C4-2B (cell line): ENCODE measurements around the gene MIPEP.

Source experiments
- ZFX ChIP-seq: fragments of 450-650 bp; IDR thresholded peaks from 2 replicates; pipeline ENCODE4 v1.6.1; 2017
- TF ChIP-seq, protein P1 (sequence below): fragments of 450-650 bp; conservative IDR thresholded peaks from 2 replicates; pipeline ENCODE4 v1.5.1; 2017; ENCODE audit warnings: mild to moderate bottlenecking

DNA sequence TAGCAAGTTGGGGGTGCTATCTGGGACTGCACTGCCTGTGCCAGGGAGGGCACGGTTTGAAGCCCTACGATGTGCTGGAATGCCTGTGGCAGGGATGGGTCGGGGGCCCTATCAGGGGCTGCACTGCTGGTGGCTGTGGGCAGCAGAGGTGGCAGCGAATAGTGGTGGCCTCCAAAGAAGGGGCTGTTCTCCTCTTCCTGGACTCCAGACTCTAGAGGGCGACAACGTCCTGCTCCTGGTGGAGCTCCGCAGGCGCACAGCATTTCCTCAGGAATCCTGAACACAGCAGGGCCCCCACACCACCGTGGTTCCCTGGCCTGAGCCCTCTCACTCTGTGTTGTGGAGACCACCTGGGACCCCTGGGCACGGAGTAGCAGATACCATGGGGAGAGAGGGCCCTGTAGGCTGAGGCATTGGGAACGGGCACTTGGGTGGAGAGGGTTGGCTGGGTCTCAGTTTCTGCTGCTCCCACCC lies 173.4 kb downstream of the MIPEP start:
- TF ChIP-seq, protein P1, sequence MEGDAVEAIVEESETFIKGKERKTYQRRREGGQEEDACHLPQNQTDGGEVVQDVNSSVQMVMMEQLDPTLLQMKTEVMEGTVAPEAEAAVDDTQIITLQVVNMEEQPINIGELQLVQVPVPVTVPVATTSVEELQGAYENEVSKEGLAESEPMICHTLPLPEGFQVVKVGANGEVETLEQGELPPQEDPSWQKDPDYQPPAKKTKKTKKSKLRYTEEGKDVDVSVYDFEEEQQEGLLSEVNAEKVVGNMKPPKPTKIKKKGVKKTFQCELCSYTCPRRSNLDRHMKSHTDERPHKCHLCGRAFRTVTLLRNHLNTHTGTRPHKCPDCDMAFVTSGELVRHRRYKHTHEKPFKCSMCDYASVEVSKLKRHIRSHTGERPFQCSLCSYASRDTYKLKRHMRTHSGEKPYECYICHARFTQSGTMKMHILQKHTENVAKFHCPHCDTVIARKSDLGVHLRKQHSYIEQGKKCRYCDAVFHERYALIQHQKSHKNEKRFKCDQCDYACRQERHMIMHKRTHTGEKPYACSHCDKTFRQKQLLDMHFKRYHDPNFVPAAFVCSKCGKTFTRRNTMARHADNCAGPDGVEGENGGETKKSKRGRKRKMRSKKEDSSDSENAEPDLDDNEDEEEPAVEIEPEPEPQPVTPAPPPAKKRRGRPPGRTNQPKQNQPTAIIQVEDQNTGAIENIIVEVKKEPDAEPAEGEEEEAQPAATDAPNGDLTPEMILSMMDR = no peak; the same call in 1 of the 2 replicates
- no peak for TF ChIP-seq ZFX
